Stimulated activated CD4-positive, alpha-beta T cell treated with anti-CD3 and anti-CD28 coated beads, TNF-alpha, amount 100 ng/mL, for 4 hours (primary cell): Measurements from ENCODE around the gene CEACAM3.
"Not testable (repeated sequence)": the region's sequence is repeated elsewhere in the genome, so short reads cannot be mapped to it uniquely, and the experiment has no call there.

ENCODE experiments used
- DNase-seq, 3 experiments: peaks; one replicate each; pipeline ENCODE4 v3.0.0-alpha.2; 2020; ENCODE audit warnings: low read depth in 3 of 3

Gene CEACAM3

DNA sequence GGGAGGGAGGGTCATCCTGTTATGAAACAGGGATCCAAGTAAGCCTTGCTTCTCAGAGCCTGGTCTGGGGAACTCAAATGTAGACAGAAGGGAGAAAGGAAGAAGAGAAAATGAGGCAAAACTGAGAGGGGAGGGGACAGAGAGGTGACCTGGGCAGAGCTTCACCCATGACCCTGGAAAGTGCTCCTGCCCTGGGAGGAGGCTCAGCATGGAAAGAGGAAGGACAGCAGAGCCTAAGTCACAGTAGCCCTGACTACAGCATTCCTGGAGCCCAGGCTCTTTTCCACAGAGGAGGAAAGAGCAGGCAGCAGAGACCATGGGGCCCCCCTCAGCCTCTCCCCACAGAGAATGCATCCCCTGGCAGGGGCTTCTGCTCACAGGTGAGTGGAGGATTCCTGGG is at the start of gene CEACAM3:
TSS of gene CEACAM3 (plus strand) at position 226 of the 400 bp plus-strand sequence. CDS start at position 317, 91 bp downstream.
- DNase-seq, result no peak

DNA sequence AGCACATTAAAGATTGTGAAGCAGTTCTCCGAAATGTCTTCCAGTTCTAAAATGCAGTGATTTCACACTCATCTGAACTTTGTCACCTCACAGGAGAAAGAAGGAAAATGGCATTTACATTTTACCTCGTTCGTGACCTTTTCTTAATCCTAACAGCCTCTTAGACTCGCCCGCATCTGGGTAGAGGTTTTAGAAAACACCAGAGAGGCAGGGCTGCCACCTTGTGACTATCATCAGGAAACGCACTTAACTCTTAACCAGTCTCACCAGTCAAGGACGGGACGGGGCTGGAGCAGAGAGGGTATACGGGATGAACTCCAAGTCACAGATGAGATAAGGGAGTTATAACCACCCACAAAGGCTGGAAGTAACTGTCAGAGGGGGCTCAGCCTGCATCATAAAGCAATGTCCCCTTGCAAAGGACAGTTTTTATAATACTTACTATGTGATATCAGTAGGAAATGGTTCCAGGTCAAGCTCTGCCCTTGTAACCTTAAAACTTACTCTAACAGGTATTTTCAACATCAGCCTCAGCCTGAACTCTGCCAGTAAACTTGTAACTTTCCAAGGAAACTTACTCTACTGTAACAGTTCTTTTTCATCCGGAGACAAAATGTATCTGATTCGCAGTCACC is 49.7 kb upstream of the CEACAM3 start:
- peak in 2 of 3 experiments; percentile 12 to 28 for DNase-seq

DNA sequence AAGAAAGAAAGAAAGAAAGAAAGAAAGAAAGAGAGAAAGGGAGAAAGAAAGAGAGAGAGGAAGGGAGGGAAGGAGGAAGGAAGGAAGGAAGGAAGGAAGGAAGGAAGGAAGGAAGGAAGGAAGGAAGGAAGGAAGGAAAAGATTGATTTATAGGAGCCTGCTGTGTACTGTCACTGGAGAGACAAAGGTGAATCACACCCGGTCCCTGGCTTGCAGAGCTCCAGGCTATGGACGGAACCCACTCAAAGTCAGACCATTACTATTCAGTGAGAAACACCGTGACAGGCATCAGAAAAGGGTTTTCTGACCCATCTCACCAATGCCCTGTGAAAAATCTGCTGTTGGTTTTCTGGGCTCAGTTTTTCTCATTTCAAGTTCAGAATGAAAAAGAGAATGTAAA is 48.4 kb upstream of the CEACAM3 start:
- DNase-seq, result no peak

DNA sequence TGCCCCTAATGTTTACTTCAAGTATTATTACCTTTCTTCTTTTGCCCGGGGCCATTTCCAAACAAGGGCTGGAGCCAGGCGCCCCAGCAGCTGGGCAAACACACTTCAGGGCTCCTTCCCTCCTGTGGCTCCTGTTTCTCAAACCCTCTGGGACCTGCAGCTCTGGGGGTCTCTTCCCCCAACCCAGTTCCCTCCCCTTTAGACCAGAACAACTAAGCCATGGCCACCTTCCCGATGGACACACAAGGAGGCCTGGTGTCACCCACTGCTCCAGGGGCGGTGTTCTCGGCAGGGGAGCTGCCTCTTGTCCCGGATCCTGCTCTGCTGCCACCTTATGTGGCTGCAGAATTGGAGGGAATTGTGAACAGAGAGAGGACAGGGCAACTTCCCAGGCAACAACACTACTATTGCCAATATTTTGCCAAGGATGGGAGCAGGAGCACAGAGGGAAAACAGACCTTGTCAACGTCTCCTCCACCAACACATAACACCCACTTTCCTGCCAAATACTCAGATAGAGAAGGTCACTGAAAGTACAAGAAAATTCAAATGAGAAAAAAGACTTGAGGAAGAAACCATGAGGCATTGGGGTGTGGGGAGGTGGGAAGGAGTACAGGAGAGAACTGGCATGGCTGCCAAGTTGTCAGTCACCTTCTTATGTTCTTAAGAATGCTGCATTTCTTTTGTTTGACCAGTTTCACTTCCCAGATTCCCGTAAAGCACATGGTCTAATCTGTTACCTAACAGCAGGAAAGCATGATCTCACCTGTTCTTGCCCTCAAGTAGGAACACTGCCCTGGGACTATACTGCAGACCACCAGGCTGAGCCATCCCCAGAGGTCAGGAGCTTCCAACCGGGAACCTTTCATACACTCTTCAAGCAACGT is 45.9 kb upstream of the CEACAM3 start:
- not testable (repeated sequence) for DNase-seq

DNA sequence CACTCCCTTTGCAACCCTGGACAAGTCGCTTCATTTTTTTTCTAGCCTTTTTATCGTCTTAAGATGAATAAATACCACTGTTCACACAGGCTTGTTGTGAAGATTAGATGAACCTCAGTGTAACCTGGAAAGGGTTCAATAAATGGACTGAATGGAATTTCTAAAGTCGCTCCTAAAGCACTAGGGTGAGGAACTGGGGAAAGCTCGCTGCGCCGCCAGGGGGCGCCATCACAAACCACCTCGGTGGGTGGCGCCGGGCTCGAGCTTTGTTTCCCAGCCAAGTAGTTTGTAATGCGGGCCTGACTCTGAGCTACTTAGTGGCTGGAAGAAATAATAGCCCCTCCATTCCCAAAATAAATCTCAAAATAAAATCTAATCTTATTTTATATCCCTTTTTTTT is 43.2 kb upstream of the CEACAM3 start:
- DNase-seq, result peak; percentile 55 to 64 (median 64)

DNA sequence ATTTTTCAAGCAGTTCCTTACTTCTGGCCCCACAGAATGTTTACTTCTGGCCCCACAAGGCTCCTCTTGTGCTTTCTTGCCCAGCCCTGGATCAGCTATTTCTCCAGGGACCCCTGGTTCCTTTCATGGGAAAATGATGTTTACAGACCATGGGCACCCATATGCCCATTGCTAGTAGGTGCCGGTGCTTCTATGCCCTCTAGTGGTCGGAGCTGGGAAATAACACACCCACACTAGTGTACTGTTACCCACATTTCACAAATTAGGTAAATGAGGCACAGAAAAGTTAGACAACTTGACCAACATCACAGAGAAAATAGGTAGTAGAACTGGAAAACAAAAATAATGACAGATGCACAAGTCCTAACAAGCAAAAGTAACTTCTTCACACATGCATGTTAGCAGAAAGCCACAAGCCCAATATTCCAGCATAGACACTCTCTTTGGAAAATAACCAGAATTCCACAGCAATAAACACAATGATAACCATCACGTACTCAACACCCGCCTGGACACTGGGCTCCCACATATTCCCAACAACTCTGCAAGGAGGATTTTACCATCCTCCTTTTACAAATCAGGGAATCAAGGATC is 42.4 kb upstream of the CEACAM3 start:
- peak; percentile 39 to 64 (median 43) for DNase-seq

DNA sequence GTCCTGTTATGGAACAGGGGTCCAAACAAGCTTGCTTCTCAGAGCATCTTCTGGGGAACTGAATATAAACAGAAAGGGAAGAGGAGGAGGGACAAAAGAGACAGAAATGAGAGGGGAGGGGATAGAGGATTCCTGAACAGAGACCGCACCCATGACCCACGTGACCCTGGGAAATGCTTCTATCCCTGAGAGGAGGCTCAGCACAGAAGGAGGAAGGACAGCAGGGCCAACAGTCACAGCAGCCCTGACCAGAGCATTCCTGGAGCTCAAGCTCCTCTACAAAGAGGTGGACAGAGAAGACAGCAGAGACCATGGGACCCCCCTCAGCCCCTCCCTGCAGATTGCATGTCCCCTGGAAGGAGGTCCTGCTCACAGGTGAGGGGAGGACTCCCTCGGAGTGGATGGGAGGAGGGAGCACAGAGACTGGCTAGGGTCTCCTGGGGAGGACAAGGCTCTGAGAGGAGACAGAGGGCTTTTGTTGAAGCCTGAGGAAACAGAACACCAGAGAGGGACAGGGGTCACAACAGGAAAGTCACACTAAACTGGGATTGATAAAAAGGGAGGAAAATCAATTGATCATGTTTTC is 41.0 kb upstream of the CEACAM3 start, which contains the start of gene CEACAM6:
TSS of gene CEACAM6 (plus strand) at position 203 of the 586 bp plus-strand sequence. CDS start at position 312, 109 bp downstream.
- no peak for DNase-seq

DNA sequence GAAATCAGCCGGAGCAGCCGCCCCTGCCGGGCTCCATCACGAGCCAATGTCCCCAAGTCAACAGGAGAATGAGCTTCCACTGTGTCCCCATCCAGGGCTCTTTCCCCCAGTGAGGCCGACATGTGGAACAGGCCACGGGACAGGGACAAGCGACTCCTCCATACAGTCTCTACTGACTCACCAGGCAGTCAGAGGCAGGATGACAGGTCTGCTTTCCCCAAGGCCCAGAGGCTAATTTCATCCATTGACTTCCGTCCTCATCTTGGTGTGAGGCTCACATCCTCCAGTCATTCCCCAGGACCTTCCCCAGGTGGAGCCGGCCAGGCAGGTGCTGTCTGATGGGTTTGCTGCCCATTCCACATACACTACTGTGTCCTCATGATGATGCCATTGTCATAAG is 37.5 kb upstream of the CEACAM3 start:
- DNase-seq, result no peak

DNA sequence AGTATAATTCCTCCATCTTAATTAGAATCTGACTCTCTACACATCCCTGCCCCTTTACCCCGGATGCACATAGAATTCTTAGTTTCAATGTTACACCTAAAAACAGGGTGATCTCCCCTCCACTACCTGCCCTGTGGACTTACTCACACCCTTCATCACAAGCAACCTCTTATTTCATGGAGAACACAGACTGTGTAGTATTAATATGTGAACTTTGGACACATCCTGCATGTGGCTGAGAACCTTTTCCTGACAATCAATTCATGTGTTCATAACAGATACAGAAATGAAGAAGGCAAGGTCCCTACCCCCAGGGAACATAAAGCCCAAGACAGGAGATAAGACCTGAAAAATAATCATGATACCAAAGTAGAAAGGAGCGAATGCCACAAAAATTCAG is 29.3 kb upstream of the CEACAM3 start:
- no peak for DNase-seq

DNA sequence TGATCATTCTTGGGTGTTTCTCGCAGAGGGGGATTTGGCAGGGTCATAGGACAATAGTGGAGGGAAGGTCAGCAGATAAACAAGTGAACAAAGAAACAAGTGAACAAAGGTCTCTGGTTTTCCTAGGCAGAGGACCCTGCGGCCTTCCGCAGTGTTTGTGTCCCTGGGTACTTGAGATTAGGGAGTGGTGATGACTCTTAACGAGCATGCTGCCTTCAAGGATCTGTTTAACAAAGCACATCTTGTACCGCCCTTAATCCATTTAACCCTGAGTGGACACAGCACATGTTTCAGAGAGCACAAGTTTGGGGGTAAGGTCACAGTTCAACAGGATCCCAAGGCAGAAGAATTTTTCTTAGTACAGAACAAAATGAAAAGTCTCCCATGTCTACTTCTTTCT is 28.3 kb upstream of the CEACAM3 start:
- not testable (repeated sequence) for DNase-seq

DNA sequence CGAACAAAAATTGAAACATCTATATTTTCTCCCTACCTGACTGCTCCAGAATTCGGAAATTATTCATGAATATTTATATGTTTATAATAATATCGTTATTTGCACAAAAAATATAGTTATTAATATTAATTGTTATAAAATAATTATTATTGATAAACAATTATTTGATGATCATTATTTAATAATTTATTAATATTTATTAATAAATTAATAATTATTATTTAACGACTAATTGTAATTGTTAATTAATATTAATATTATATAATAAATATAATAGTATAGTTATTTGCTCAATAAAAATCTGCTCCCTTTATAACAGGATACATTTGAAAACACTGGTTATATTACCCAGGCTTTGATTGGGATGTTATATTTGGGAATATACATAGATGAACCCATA is 26.8 kb upstream of the CEACAM3 start:
- DNase-seq, result no peak

DNA sequence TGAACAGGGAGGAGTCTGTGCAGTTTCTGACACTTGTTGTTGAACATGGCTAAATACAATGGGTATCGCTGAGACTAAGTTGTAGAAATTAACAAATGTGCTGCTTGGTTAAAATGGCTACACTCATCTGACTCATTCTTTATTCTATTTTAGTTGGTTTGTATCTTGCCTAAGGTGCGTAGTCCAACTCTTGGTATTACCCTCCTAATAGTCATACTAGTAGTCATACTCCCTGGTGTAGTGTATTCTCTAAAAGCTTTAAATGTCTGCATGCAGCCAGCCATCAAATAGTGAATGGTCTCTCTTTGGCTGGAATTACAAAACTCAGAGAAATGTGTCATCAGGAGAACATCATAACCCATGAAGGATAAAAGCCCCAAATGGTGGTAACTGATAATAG is 25.0 kb upstream of the CEACAM3 start:
- no peak for DNase-seq

DNA sequence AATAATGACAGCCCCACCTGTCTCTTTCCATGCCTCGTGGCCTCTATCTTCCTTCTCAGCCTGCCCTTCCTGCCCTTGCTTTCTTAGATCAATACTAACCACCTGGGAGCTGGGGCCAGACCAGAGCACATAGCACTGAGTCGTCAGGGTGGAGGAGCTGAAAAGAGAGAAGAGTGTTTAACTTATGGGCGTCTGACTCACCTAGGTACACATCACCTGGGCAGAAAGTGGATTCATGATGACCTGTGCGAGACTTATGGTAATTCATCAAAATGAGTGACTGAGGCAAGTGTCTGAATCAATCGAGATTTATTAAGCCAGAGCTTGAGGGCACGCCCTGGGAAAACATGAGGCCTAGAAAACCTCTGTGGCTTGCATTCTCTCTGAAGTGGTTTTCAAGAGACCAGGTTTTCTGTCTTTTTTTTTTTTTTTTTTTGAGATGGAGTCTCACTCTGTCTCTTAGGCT is 21.8 kb upstream of the CEACAM3 start:
- DNase-seq, result peak in 2 of 3 experiments; percentile 22 to 24

DNA sequence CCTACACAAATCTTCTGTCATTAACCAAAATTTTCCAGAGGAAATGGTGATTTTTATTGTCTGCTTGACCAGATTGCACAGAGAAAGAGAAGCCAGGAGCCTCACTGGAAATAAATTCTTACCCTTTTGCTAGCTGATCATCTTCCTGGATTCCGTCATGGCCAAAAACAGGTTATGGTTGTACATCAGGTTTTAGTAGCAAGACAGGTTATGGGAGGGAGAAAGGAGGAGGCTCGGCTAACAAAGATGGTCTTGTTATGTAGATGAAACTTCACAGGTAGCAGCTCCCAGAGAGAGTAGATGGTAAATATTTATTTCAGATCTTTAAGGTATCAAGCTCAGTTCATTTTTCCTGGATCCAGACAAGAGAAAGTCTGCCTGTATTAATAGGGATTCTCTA is 19.7 kb upstream of the CEACAM3 start:
- DNase-seq, result no peak

DNA sequence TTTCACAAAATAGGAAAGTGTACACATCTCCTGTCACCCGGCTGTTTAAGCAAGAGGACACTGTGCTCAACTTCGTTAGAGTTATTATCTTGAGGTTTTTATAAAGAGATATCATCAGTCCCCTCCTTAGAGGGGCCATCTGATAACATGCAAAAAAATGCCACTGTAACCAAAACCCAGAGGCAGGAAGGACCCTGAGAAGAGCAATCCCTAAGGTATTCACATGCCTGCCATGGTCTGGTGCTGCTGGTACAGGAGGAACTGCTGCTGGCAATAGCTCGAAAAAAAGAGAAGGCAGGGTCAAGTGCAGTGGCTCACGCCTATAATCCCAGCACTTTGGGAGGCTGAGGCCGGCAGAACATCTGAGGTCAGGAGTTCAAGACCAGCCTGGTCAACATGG is 12.8 kb upstream of the CEACAM3 start:
- DNase-seq, result no peak

DNA sequence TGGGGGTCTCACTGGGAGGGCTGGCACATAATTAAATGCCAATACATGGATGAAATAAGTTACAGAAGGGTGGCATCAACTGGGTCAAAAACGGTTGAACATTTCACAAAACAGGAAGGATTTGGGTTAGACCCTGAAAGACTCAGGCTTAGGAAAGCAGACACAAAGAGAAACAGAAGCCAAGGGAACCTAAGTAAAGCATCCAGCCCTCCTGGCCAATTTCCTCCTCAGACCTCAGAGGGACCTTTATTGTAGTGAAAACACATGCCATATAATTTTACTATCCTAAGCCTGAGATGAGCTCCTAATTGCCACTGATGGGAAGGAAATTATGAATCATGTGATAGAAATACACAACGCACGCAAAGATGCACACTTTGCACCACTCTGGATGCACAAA is 12.1 kb upstream of the CEACAM3 start:
- no peak for DNase-seq

DNA sequence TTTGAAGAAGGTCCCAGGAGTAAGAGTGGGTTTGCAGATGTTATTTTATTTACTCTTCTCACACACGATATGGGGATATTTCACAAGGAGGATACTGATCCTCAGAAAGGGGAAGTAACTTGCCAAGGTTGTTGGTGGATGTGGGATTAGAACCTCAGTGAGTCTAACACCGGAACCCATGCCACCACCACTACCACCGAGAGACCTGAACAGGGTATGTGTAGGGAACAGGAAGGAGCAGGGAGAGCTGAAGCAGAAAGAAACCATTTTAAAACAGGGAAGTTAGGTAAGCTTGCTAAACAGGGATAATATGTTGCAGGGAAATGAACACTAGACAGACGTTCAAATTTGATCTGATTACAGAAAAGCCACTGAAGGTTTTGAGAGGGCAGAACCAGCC is 11.6 kb upstream of the CEACAM3 start:
- DNase-seq, result no peak

DNA sequence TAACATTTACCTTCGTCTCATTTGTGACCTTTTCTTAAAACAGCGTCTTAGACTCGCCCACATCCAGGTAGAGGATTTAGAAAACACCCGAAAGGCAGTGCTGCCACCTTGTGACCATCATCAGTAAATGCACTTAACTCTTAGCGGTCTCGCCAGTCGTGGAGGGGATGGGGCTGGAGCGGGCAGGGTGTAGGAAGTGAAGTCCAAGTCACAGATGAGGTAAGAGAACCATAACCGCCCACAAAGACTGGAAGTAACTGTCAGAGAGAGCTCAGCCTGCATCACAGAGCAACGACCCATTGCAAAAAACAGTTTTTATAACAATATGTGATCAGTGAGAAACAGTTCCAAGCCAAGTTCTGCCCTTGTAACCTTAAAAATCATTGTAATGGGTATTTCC is 10.7 kb upstream of the CEACAM3 start:
- peak; percentile 20 to 66 (median 50) for DNase-seq

DNA sequence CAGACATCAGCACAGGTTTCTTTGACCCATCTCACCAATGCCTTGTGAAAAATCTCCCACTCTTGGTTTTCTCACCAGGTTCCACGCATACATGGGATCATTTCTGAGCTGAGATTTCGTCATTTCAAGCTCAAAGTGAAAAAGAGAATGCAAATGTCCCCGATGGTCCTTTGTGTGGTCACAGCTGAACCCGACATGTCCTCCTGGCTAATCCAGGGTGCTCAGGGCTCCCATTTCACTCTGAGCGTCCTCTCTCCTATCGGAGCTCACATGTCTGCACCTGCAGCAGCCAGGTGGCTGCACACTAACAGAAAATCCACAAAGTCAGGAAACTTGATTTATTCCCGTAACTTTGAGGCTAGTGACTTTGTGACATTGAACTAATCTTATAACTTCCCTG is 9.3 kb upstream of the CEACAM3 start:
- DNase-seq, result no peak

DNA sequence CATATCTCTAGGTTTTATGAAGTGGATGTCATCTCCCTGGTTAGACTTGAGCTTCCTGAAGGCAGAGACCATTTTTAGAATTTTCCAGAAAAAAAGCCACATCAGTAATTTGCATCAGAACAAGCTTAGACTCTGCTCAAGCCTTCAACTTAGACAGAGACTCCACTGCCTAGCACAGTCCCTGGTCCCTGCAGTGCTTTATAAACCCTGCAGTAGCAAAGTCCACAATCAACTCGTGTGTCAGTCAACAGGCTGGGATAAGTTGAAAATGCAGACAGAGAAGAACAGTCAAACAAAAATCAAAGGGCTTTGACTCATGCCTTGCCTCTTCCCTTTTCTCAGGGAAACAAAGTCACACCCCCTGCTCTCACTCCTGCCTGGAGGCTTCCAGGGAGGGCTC is 7.9 kb upstream of the CEACAM3 start:
- not testable (repeated sequence) for DNase-seq

DNA sequence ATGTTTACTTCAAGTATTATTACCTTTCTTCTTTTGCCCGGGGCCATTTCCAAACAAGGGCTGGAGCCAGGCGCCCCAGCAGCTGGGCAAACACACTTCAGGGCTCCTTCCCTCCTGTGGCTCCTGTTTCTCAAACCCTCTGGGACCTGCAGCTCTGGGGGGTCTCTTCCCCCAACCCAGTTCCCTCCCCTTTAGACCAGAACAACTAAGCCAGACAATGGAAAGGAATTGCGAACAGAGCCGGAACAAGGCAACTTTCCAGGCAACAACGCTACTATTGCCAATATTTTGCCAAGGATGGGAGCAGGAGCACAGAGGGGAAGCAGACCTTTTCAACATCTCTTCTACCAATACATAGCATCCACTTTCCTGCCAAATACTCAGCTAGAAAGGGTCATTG is 7.3 kb upstream of the CEACAM3 start:
- DNase-seq, result not testable (repeated sequence)
